Measurements from ENCODE around the gene ANKRD13B. TPM values are rescaled to one million over a fixed set of nuclear protein-coding genes. Genes with fewer than 3 reads are reported as not detected.

ANKRD13B gene
- total and polyA plus RNA-seq, 2 of the 13 experiments (the other 11 are each of a cell fraction or from before 2014, with no cell fraction given) = 1.7 to 1.8 TPM

- no peak for TF ChIP-seq PBX3 (CRISPR knock-in tag; IDR thresholded peaks at IDR 0.05; ENCODE audit: borderline replicate concordance)
- no peak for TF ChIP-seq RBM22 (optimal IDR thresholded peaks at IDR 0.05; ENCODE audit: low read length)
- no peak for TF ChIP-seq ATAD3A (CRISPR knock-in tag; IDR thresholded peaks at IDR 0.05)
- no peak for TF ChIP-seq TEF (CRISPR knock-in tag; IDR thresholded peaks at IDR 0.05)
- no peak for TF ChIP-seq LRRFIP1 (CRISPR knock-in tag; conservative IDR thresholded peaks at IDR 0.05)
- no peak for TF ChIP-seq SMARCE1 (IDR thresholded peaks at IDR 0.05; ENCODE audit: borderline replicate concordance)
- no peak for TF ChIP-seq ZNF713 (CRISPR knock-in tag; IDR thresholded peaks at IDR 0.05)
- no peak; the same call in 1 of the 2 replicates for TF ChIP-seq HIC2 (CRISPR knock-in tag; IDR thresholded peaks at IDR 0.05; ENCODE audit: low read depth)
- TF ChIP-seq ZNF431 (CRISPR knock-in tag; IDR thresholded peaks at IDR 0.05; ENCODE audit: borderline replicate concordance, low read depth) = no peak
- TF ChIP-seq HNRNPH1 (optimal IDR thresholded peaks at IDR 0.05; ENCODE audit: low read depth, low read length) = no peak
- no peak for TF ChIP-seq ZBTB44 (CRISPR knock-in tag; IDR thresholded peaks at IDR 0.05)
- no peak for TF ChIP-seq PHF21A (CRISPR knock-in tag; IDR thresholded peaks at IDR 0.05)
- no peak for TF ChIP-seq PRMT3 (CRISPR knock-in tag; IDR thresholded peaks at IDR 0.05; ENCODE audit: borderline replicate concordance, low read depth)
- TF ChIP-seq E2F1 (CRISPR knock-in tag; IDR thresholded peaks at IDR 0.05) = no peak
- no peak for TF ChIP-seq RFX1 (IDR thresholded peaks at IDR 0.05)
- no peak for TF ChIP-seq ELF3 (CRISPR knock-in tag; IDR thresholded peaks at IDR 0.05)
- TF ChIP-seq THYN1 (CRISPR knock-in tag; IDR thresholded peaks at IDR 0.05; ENCODE audit: borderline replicate concordance, low read depth) = no peak
- TF ChIP-seq KLF12 (CRISPR knock-in tag; IDR thresholded peaks at IDR 0.05; ENCODE audit: borderline replicate concordance) = no peak
- no peak for TF ChIP-seq SNRNP70 (IDR thresholded peaks at IDR 0.05; ENCODE audit: low read depth, low read length)
These were observed 27.1 kb upstream of the ANKRD13B start (continued) for GRCh38 chr17:29565643-29566472.

All from HepG2 (cell line).